Stomach (tissue), 9 donors: Measurements from ENCODE around the gene ZFYVE21. TPM values are rescaled to one million over a fixed set of nuclear protein-coding genes. Genes with fewer than 3 reads are reported as not detected.

ENCODE experiments used
- DNase-seq, 2 donors: peaks; one replicate each; pipeline versions ENCODE4 v3.0.0 to v3.0.0-alpha.2; 2013 to 2019
- H3K27ac ChIP-seq, 5 donors: fragments of 200-600 bp in 4 of 5; sonication (generic) in 4 of 5; one replicate each; pipeline ENCODE4 v1.5.1; 2013 to 2019; ENCODE audit warnings: mild to moderate bottlenecking in 1 of 5, moderate library complexity in 1 of 5
- H3K27me3 ChIP-seq, 3 donors: fragments of 200-600 bp; sonication (generic); one replicate each; pipeline ENCODE4 v1.5.1; 2017 to 2019; ENCODE audit warnings: mixed run types in 1 of 3
- H3K36me3 ChIP-seq, 4 donors: fragments of 200-600 bp; sonication (generic); 1 replicate in 3 of 4; 2 replicates in 1 of 4; pipeline ENCODE4 v1.5.1; 2016 to 2019
- H3K4me1 ChIP-seq, 4 donors: fragments of 200-600 bp; sonication (generic); one replicate each; pipeline ENCODE4 v1.5.1; 2016 to 2019
- H3K4me3 ChIP-seq, 4 donors: fragments of 200-600 bp; sonication (generic) in 3 of 4; one replicate each; pipeline ENCODE4 v1.5.1; 2016 to 2019; ENCODE audit warnings: mild to moderate bottlenecking in 1 of 4
- H3K9me3 ChIP-seq, 4 donors: fragments of 200-600 bp; sonication (generic); one replicate each; pipeline ENCODE4 v1.5.1; 2016 to 2019
- CTCF ChIP-seq, 7 experiments: fragments of 450-650 bp in 4 of 7; fragments of 200-600 bp in 3 of 7; sonication (generic) in 3 of 7; IDR thresholded peaks; one replicate each; pipeline ENCODE4 v1.5.1; 2016 to 2019; ENCODE audit warnings: antibody characterized with exemption in 7 of 7, control low read depth in 2 of 7, mild to moderate bottlenecking in 1 of 7
- EP300 ChIP-seq: sonication (generic); formaldehyde crosslinking; IDR thresholded peaks from one replicate; pipeline ENCODE4 v1.6.1; 2017; ENCODE audit warnings: antibody characterized with exemption
- POLR2A ChIP-seq, 4 donors: fragments of 450-650 bp; IDR thresholded peaks; one replicate each; pipeline ENCODE4 v1.6.1; 2016; ENCODE audit warnings: antibody characterized with exemption in 4 of 4, control low read depth in 2 of 4, mild to moderate bottlenecking in 1 of 4, moderate library complexity in 1 of 4
- POLR2AphosphoS5 ChIP-seq, 3 donors: sonication (generic); formaldehyde crosslinking; IDR thresholded peaks; one replicate each; pipeline ENCODE4 v1.6.1; 2016; ENCODE audit warnings: antibody characterized with exemption in 3 of 3
- WGBS, 5 donors: extraction: QIAGEN DNeasy Blood & Tissue Kit in 3 of 5; methylation state at CpG; one replicate each; pipeline versions ENCODE4 v1.1.5 to v1.1.7; 2013 to 2018; 5-methylcytosine and 5-hydroxymethylcytosine counted together
- intact Hi-C: fragments of 100-400 bp; cut with DNase I; formaldehyde crosslinking; loops from one replicate; pipeline ENCODE4 v1.15.1; 2023; ENCODE audit warnings: low total_unique reads
- polyA plus RNA-seq, 3 donors: library from polyadenylated mRNA; stranded (reverse); fragments of 200-250 nt; gene quantifications; one replicate each; pipeline ENCODE4 v1.2.3, GENCODE V29; 2013
- total RNA-seq, 5 donors: library from RNA; depleted of rRNA; stranded (reverse); fragments of >200 nt; gene quantifications; one replicate each; pipeline versions ENCODE4 v1.1.0 to v1.2.3, GENCODE V29; 2014 to 2016
- donor health status: healthy with polysubstance abuse.
- donor health status: Bipolar disorder and iron deficiency.
- donor health status: healthy.

Gene ZFYVE21
- total and polyA plus RNA-seq, 8 donors = 28.0 to 150 (median 72.9) TPM

GRCh38 chr14:103734081-103734888 lies 18.7 kb downstream of the ZFYVE21 start:
- Histone ChIP-seq H3K36me3 (peaks cover 55 to 99% (median 94%) of the 10 kb centered on the region in 4 donors), H3K4me1 (peaks cover 32 to 89% (median 61%) of the 10 kb centered on the region in 4 donors), H3K9me3 (no peaks in the 10 kb centered on the region), H3K27ac (peak overlapping the region in 2 of 5 donors; percentile 81 to 87), H3K27me3 (no peaks in the 10 kb centered on the region), H3K4me3 (no peak overlapping the region)
- DNase-seq = no peak
- TF ChIP-seq POLR2AphosphoS5 (IDR thresholded peaks at IDR 0.05) (no peak), CTCF (IDR thresholded peaks at IDR 0.05) (no peak), POLR2A (IDR thresholded peaks at IDR 0.05) (no peak), EP300 (no peak)
- 90 to 92% (median 91%) methylated on average over 22 to 23 of the region's 23 CpGs for WGBS, 5 donors
- intact Hi-C loops = no loop called here

GRCh38 chr14:103735022-103735421 lies 19.4 kb downstream of the ZFYVE21 start:
- Histone ChIP-seq H3K27ac (peak overlapping the region in 3 of 5 donors; percentile 76 to 87 (median 81)), H3K9me3 (no peaks in the 10 kb centered on the region), H3K4me1 (peaks cover 25 to 88% (median 55%) of the 10 kb centered on the region in 4 donors), H3K4me3 (no peak overlapping the region), H3K36me3 (peaks cover 53 to 99% (median 94%) of the 10 kb centered on the region in 4 donors), H3K27me3 (no peaks in the 10 kb centered on the region)
- WGBS, 5 donors = 64 to 81% (median 72%) methylated on average over 12 of the region's 12 CpGs
- DNase-seq = no peak
- intact Hi-C loops = no loop called here
- no peak for TF ChIP-seq EP300

GRCh38 chr14:103735439-103735814 lies 19.8 kb downstream of the ZFYVE21 start:
- Histone ChIP-seq H3K4me1 (peaks cover 20 to 84% (median 51%) of the 10 kb centered on the region in 4 donors), H3K27me3 (no peaks in the 10 kb centered on the region), H3K36me3 (peaks cover 55 to 99% (median 94%) of the 10 kb centered on the region in 4 donors), H3K27ac (peak overlapping the region in 3 of 5 donors; percentile 76 to 87 (median 81)), H3K9me3 (no peaks in the 10 kb centered on the region), H3K4me3 (no peak overlapping the region)
- 67 to 78% (median 71%) methylated on average over 3 to 7 of the region's 7 CpGs for WGBS, 5 donors
- DNase-seq = no peak
- no peak for TF ChIP-seq EP300
- no peak for TF ChIP-seq POLR2A (IDR thresholded peaks at IDR 0.05)
- TF ChIP-seq POLR2AphosphoS5 (IDR thresholded peaks at IDR 0.05) = no peak
- TF ChIP-seq CTCF (IDR thresholded peaks at IDR 0.05) = no peak
- intact Hi-C loops = no loop called here

GRCh38 chr14:103735815-103736545 lies 20.4 kb downstream of the ZFYVE21 start:
- intact Hi-C loops = no loop called here
- TF ChIP-seq CTCF (IDR thresholded peaks at IDR 0.05) = no peak
- TF ChIP-seq POLR2AphosphoS5 (IDR thresholded peaks at IDR 0.05) = no peak
- TF ChIP-seq EP300 = no peak
- TF ChIP-seq POLR2A (IDR thresholded peaks at IDR 0.05) = no peak
- Histone ChIP-seq H3K9me3 (no peaks in the 10 kb centered on the region), H3K36me3 (peaks cover 60 to 99% (median 95%) of the 10 kb centered on the region in 4 donors), H3K27me3 (no peaks in the 10 kb centered on the region), H3K4me1 (peaks cover 15 to 79% (median 46%) of the 10 kb centered on the region in 4 donors), H3K4me3 (no peak overlapping the region), H3K27ac (peak overlapping the region in 4 of 5 donors; percentile 76 to 87 (median 80))
- no peak for DNase-seq
- WGBS, 5 donors = 82 to 86% (median 84%) methylated on average over 16 to 22 of the region's 22 CpGs
